ENCODE results near the gene ALPK3.

The ALPK3 gene

DNA sequence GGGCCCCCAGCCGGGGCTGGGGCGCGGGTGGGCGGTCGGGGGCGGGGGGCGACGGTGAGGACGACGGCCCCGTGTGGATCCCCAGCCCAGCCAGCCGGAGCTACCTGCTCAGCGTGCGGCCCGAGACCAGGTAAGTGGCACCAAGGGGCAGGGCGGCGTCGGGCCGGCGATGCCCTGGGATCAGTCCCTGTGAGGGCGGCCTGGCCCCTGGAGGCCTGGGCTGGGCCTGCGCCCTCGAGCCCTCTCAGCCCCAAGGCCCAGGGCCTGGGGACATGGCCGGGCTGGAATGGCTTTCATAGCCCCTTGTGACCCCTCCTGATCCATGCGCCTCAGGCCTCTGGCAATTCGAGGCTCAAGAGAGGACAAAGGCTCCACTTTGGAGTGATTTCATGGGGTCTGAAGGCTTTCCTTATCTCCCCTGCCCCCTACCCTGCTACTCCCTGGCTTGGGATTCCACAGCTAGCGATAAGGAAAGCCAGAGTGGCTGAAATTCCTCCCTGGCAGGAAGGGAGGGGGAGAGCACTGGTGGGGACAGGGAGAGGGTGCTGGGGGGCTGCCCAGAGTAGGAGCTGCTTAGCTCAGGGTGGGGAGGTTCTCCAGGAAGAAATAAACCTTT lies 418 bp downstream of the ALPK3 start:
- ChIA-PET CTCF (interaction anchor here (1.1 kb wide), 1 partner anchor 10 kb away, joined by 3 read pairs; no protein-coding TSS in a partner anchor), POLR2A (interaction anchor here (0.6 kb wide), 1 partner anchor 10 kb away, joined by 4 read pairs; no protein-coding TSS in a partner anchor)
- TF ChIP-seq FOXA1 (IDR thresholded peaks at IDR 0.05) (no peak), FOXK2 (IDR thresholded peaks at IDR 0.05) (no peak), ARNT (IDR thresholded peaks at IDR 0.05) (no peak), HDGF (IDR thresholded peaks at IDR 0.05; ENCODE audit: borderline replicate concordance) (no peak), SUZ12 (IDR thresholded peaks at IDR 0.05) (no peak), LEF1 (IDR thresholded peaks at IDR 0.05; ENCODE audit: borderline replicate concordance) (no peak), L3MBTL2 (conservative IDR thresholded peaks at IDR 0.05) (no peak), SP1 (IDR thresholded peaks at IDR 0.05) (no peak), NFRKB (IDR thresholded peaks at IDR 0.05) (no peak)
- TF ChIP-seq, protein P1, sequence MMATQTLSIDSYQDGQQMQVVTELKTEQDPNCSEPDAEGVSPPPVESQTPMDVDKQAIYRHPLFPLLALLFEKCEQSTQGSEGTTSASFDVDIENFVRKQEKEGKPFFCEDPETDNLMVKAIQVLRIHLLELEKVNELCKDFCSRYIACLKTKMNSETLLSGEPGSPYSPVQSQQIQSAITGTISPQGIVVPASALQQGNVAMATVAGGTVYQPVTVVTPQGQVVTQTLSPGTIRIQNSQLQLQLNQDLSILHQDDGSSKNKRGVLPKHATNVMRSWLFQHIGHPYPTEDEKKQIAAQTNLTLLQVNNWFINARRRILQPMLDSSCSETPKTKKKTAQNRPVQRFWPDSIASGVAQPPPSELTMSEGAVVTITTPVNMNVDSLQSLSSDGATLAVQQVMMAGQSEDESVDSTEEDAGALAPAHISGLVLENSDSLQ (IDR thresholded peaks at IDR 0.05) = no peak
- no peak for DNase-seq (ENCODE audit: extremely low spot score)

DNA sequence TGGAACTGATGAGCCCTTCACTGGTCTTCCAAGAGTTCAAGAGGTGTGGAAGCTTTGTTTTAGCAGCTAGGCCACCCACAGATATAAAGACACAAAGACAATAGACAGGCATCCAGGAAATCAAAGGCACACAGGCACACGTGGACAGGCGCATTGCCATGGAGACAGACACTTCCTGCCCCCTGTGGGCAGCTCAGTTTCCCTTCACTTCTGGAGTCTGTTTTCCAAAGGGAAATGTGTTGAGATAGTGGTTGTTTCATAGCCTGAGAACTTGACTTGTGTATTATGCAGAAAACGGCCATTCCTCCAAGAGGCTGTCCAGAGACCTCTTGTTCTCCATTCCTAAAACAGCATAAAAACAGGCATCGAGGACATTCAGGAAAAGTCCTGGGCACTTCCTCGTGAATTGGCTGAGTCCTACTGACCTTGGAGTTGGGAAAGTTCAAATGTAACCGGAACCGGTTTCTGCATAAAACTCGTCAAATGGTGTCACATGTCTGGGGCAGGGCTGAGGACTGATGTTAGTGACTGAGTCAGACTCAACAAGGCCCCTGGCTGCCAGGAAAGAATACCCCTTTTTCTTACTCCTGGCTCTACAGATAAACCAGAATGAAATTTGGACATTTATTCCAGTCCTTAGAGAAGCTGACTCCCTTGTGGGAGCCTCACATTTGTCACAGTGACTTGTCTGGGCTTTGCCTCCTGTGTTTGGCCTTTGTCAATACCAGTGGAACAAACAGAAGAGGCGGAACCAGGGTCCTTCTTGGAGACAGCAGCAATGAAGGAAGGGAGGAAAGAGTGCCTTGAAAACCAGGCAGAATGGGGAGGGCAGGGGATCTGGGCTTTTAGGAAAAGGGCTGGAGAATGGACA lies 1.3 kb downstream of the ALPK3 start:
- TF ChIP-seq FOXK2 (IDR thresholded peaks at IDR 0.05) = no peak
- no peak for TF ChIP-seq ARNT (IDR thresholded peaks at IDR 0.05)
- no peak for TF ChIP-seq TARDBP (IDR thresholded peaks at IDR 0.05)
- no peak for DNase-seq (ENCODE audit: extremely low spot score)
- ChIA-PET CTCF (interaction anchor here (1.1 kb wide), 1 partner anchor 9 kb away, joined by 3 read pairs; no protein-coding TSS in a partner anchor), POLR2A (interaction anchor here (0.6 kb wide), 1 partner anchor 11 kb away, joined by 4 read pairs; no protein-coding TSS in a partner anchor)

DNA sequence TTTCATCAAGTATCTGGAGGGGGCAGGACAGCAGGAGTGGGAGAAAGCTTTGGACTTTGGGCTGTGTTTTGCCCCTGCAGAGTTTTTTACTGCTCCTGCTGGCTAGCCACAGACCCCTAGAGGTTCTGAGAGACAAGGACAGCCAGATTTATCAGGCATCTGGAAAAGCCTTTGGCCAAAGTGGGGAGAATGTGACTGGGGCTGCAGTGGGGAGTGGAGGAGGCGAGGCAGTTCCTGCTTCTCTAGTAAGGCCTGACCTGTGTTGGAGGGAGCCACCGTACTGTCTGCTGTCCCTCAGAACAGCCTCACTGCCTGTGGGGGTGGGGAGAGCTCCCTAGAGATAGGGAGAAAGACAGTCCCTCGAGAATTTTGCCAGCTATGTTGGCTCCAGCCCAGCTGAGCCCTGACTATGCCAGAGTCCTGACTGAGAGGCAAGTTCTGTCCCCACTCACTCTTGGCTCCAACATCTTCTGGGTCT lies 2.2 kb downstream of the ALPK3 start:
- POLR2A ChIA-PET = no interaction called here
- DNase-seq (ENCODE audit: extremely low spot score) = no peak
- TF ChIP-seq SUZ12 (IDR thresholded peaks at IDR 0.05) = no peak
- no peak for TF ChIP-seq L3MBTL2 (conservative IDR thresholded peaks at IDR 0.05)
- CTCF ChIA-PET = interaction anchor here (0.5 to 1.3 kb wide), 3 partner anchors 9 to 17 kb away, joined by 3 read pairs; no protein-coding TSS in a partner anchor

DNA sequence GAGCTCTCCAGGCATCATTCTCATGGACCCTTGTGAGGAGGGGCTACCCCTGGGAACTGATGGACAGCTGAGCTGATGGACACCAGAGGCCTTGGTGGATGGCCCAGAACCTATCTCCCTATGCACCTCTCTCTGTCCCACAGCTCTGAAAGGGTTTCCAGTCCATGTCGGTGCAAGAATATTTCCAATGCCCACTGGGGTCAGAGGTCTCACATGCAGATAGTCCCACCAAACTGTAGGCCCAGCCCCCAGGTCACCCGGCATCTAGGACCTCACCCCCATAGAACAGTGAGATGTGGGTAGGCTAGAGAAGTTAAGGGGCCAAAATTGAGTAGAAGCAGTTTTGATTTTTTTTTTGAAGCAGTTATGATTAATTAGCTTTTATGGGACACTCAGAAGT lies 2.6 kb downstream of the ALPK3 start:
- ChIA-PET POLR2A (no interaction called here), CTCF (interaction anchor here (0.5 to 1.3 kb wide), 3 partner anchors 9 to 17 kb away, joined by 3 read pairs; no protein-coding TSS in a partner anchor)
- DNase-seq (ENCODE audit: extremely low spot score) = no peak
- TF ChIP-seq L3MBTL2 (conservative IDR thresholded peaks at IDR 0.05) (no peak), ZNF384 (IDR thresholded peaks at IDR 0.05) (no peak), FOXA1 (IDR thresholded peaks at IDR 0.05) (no peak), ARNT (IDR thresholded peaks at IDR 0.05) (no peak), FOXM1 (IDR thresholded peaks at IDR 0.05; ENCODE audit: borderline replicate concordance) (no peak), BHLHE40 (IDR thresholded peaks at IDR 0.05; ENCODE audit: borderline replicate concordance) (no peak), NFRKB (IDR thresholded peaks at IDR 0.05) (no peak), FOXK2 (IDR thresholded peaks at IDR 0.05) (no peak), ELF4 (IDR thresholded peaks at IDR 0.05) (no peak), SUZ12 (IDR thresholded peaks at IDR 0.05) (no peak), TARDBP (IDR thresholded peaks at IDR 0.05) (no peak), HDGF (IDR thresholded peaks at IDR 0.05; ENCODE audit: borderline replicate concordance) (no peak), CTBP1 (IDR thresholded peaks at IDR 0.05; ENCODE audit: borderline replicate concordance) (no peak), SP1 (IDR thresholded peaks at IDR 0.05) (no peak), LEF1 (IDR thresholded peaks at IDR 0.05; ENCODE audit: borderline replicate concordance) (no peak)
- TF ChIP-seq, protein P1 (IDR thresholded peaks at IDR 0.05) = no peak

DNA sequence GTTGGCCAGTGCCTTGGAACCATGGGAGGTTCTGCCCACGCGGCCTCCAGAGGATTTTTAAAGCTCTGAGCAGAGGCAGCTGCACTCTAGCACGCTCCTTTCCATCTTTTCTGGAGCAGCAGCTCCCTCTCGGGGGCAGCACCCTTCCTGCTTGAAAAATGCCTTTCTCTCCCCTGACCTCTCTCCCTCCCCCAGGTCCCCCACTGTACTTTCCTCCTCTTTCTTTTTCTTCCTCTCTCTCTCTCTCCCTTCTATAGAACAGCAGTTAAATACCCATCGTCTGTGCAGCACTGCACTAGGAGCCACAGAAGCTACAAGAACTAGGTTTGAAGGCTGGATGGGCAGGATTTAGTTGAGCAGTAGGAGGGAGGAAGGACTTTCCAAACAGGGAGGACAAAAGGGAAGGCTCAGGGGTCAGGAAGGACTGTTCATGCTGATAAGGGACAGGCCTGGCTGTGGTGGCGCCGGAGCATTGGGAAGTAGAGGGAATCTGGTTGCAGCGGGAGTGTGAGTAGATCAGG lies 4.4 kb downstream of the ALPK3 start:
- ChIA-PET POLR2A (no interaction called here), CTCF (interaction anchor here (0.6 to 1.9 kb wide), 7 partner anchors 9 to 140 kb away, joined by 3 to 5 read pairs (median 3); no protein-coding TSS in a partner anchor)
- no peak for DNase-seq (ENCODE audit: extremely low spot score)
- no peak for TF ChIP-seq NFRKB (IDR thresholded peaks at IDR 0.05)
- TF ChIP-seq, protein P1 (IDR thresholded peaks at IDR 0.05) = no peak
- TF ChIP-seq L3MBTL2 (conservative IDR thresholded peaks at IDR 0.05) = no peak
- TF ChIP-seq FOXA1 (IDR thresholded peaks at IDR 0.05) = no peak
- TF ChIP-seq CTBP1 (IDR thresholded peaks at IDR 0.05; ENCODE audit: borderline replicate concordance) = no peak
- no peak for TF ChIP-seq ARNT (IDR thresholded peaks at IDR 0.05)
- TF ChIP-seq SUZ12 (IDR thresholded peaks at IDR 0.05) = no peak
- no peak for TF ChIP-seq FOXK2 (IDR thresholded peaks at IDR 0.05)
- TF ChIP-seq LEF1 (IDR thresholded peaks at IDR 0.05; ENCODE audit: borderline replicate concordance) = no peak
- no peak for TF ChIP-seq ZNF384 (IDR thresholded peaks at IDR 0.05)
- no peak for TF ChIP-seq FOXM1 (IDR thresholded peaks at IDR 0.05; ENCODE audit: borderline replicate concordance)
- TF ChIP-seq TARDBP (IDR thresholded peaks at IDR 0.05) = no peak
- TF ChIP-seq SP1 (IDR thresholded peaks at IDR 0.05) = no peak
- no peak for TF ChIP-seq BHLHE40 (IDR thresholded peaks at IDR 0.05; ENCODE audit: borderline replicate concordance)
- no peak for TF ChIP-seq ELF4 (IDR thresholded peaks at IDR 0.05)
- TF ChIP-seq HDGF (IDR thresholded peaks at IDR 0.05; ENCODE audit: borderline replicate concordance) = no peak
